SK-N-SH (cell line): ENCODE measurements around the gene PFKP.
"Not testable (repeated sequence)": the region's sequence is repeated elsewhere in the genome, so short reads cannot be mapped to it uniquely, and the experiment has no call there.

Experiments
- EP300 ChIP-seq, 2 experiments: IDR thresholded peaks; 2 replicates each; pipeline versions ENCODE4 v1.4.0 to v1.6.1; 2012; ENCODE audit warnings: borderline replicate concordance in 1 of 2, low read depth in 1 of 2, low read length in 1 of 2
- EZH2phosphoT487 ChIP-seq: fragments of 200-600 bp; sonication (generic); IDR thresholded peaks from 2 replicates; pipeline ENCODE4 v1.6.1; 2017; ENCODE audit warnings: low read depth, mixed run types, mild to moderate bottlenecking, antibody characterized with exemption, moderate library complexity, borderline replicate concordance
- FOSL2 ChIP-seq: IDR thresholded peaks from 2 replicates; pipeline ENCODE4 v1.4.0; 2012; ENCODE audit warnings: low read depth, mild to moderate bottlenecking, moderate library complexity, borderline replicate concordance
- JUND ChIP-seq: IDR thresholded peaks from 2 replicates; pipeline ENCODE4 v1.4.0; 2012
- MEF2A ChIP-seq: IDR thresholded peaks from 2 replicates; pipeline ENCODE4 v1.4.0; 2012; ENCODE audit warnings: low read depth, borderline replicate concordance
- MXI1 ChIP-seq: IDR thresholded peaks from 2 replicates; pipeline ENCODE4 v1.6.1; 2012; ENCODE audit warnings: mild to moderate bottlenecking, low read depth, low read length, improper control_type of control experiment
- POLR2AphosphoS5 ChIP-seq: IDR thresholded peaks from 2 replicates; pipeline ENCODE4 v1.6.1; 2012; ENCODE audit warnings: low read depth, low read length
- SMC3 ChIP-seq: IDR thresholded peaks from 2 replicates; pipeline ENCODE4 v1.6.1; 2012; ENCODE audit warnings: low read depth, low read length, improper control_type of control experiment
- TEAD4 ChIP-seq: IDR thresholded peaks from 2 replicates; pipeline ENCODE4 v1.4.0; 2012; ENCODE audit warnings: mild to moderate bottlenecking, borderline replicate concordance; ENCODE audit not compliant: insufficient read depth
- TF ChIP-seq, protein P1 (sequence below): fragments of 200-600 bp; sonication (generic); IDR thresholded peaks from 2 replicates; pipeline ENCODE4 v1.6.1; 2017; ENCODE audit warnings: antibody characterized with exemption, mild to moderate bottlenecking, moderate library complexity
- TF ChIP-seq, protein P2 (sequence below): fragments of 150-350 bp; IDR thresholded peaks from 2 replicates; pipeline ENCODE4 v1.6.1; 2017; ENCODE audit warnings: antibody characterized with exemption, low read length, low read depth, borderline replicate concordance
- TF ChIP-seq, protein P3 (sequence below): IDR thresholded peaks from 2 replicates; pipeline ENCODE4 v1.4.0; 2012; ENCODE audit warnings: low read depth
- TF ChIP-seq, protein P4 (sequence below): IDR thresholded peaks from 2 replicates; pipeline ENCODE4 v1.4.0; 2012; ENCODE audit warnings: low read depth, borderline replicate concordance

- TF ChIP-seq, protein P1, sequence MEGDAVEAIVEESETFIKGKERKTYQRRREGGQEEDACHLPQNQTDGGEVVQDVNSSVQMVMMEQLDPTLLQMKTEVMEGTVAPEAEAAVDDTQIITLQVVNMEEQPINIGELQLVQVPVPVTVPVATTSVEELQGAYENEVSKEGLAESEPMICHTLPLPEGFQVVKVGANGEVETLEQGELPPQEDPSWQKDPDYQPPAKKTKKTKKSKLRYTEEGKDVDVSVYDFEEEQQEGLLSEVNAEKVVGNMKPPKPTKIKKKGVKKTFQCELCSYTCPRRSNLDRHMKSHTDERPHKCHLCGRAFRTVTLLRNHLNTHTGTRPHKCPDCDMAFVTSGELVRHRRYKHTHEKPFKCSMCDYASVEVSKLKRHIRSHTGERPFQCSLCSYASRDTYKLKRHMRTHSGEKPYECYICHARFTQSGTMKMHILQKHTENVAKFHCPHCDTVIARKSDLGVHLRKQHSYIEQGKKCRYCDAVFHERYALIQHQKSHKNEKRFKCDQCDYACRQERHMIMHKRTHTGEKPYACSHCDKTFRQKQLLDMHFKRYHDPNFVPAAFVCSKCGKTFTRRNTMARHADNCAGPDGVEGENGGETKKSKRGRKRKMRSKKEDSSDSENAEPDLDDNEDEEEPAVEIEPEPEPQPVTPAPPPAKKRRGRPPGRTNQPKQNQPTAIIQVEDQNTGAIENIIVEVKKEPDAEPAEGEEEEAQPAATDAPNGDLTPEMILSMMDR, result not testable (repeated sequence)
- not testable (repeated sequence) for TF ChIP-seq POLR2AphosphoS5; MXI1; MEF2A; TEAD4; EZH2phosphoT487; SMC3; EP300 (IDR thresholded peaks at IDR 0.05; ENCODE audit: borderline replicate concordance in 1 of 2, low read depth in 1 of 2, low read length in 1 of 2); FOSL2; JUND
- TF ChIP-seq, protein P2, sequence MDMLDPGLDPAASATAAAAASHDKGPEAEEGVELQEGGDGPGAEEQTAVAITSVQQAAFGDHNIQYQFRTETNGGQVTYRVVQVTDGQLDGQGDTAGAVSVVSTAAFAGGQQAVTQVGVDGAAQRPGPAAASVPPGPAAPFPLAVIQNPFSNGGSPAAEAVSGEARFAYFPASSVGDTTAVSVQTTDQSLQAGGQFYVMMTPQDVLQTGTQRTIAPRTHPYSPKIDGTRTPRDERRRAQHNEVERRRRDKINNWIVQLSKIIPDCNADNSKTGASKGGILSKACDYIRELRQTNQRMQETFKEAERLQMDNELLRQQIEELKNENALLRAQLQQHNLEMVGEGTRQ, result not testable (repeated sequence)
- TF ChIP-seq, protein P3, sequence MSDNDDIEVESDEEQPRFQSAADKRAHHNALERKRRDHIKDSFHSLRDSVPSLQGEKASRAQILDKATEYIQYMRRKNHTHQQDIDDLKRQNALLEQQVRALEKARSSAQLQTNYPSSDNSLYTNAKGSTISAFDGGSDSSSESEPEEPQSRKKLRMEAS, result not testable (repeated sequence)
- TF ChIP-seq, protein P4, sequence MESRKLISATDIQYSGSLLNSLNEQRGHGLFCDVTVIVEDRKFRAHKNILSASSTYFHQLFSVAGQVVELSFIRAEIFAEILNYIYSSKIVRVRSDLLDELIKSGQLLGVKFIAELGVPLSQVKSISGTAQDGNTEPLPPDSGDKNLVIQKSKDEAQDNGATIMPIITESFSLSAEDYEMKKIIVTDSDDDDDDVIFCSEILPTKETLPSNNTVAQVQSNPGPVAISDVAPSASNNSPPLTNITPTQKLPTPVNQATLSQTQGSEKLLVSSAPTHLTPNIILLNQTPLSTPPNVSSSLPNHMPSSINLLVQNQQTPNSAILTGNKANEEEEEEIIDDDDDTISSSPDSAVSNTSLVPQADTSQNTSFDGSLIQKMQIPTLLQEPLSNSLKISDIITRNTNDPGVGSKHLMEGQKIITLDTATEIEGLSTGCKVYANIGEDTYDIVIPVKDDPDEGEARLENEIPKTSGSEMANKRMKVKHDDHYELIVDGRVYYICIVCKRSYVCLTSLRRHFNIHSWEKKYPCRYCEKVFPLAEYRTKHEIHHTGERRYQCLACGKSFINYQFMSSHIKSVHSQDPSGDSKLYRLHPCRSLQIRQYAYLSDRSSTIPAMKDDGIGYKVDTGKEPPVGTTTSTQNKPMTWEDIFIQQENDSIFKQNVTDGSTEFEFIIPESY, result not testable (repeated sequence)
Measured at GRCh38 chr10:3171488-3171887, 104.1 kb downstream of the PFKP start.
